ENCODE measurements around the gene PTGIS.

Gene PTGIS

DNA sequence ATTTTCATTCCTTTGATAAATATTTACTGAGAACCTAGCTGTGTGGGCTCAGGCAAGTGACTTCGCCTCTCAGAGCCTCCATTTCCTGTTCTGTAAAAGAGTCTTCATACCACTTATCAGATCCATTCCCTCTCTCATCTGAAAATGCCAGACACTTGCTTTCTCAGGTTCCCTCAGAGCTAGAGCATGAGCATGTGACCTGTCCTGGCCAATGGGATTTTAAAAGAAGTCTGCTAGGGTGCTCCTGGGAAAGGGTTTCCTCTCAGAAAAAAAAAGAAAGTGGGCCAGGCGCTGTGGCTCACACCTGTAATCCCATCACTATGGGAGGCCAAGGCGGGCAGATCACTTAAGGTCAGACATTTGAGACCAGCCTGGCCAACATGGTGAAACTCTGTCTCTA lies 90.7 kb downstream of the PTGIS start:
- in situ Hi-C loops (cut with HindIII; ENCODE audit: low sequenced_read_pairs) = loop anchor here (5.0 kb wide), 1 partner anchor 85 kb away; no protein-coding TSS in a partner anchor

DNA sequence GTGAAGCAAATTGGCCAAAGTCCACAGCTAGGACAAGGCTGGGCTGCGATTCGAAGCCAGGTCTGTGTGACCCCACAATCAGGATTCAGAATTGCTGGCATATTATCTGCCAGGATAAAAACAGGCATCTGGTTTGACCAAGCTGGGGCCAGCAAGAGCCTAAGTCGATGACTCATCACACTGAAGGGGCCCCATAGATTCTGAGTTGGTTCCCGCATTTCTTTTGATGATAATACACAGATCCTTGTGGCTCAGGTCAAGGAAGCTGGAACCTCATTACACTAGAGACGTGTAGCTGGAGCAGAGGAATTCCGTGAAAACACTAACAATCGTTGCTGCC lies 92.0 kb downstream of the PTGIS start:
- in situ Hi-C loops (cut with HindIII; ENCODE audit: low sequenced_read_pairs) = loop anchor here (5.0 kb wide), 1 partner anchor 84 kb away; no protein-coding TSS in a partner anchor

DNA sequence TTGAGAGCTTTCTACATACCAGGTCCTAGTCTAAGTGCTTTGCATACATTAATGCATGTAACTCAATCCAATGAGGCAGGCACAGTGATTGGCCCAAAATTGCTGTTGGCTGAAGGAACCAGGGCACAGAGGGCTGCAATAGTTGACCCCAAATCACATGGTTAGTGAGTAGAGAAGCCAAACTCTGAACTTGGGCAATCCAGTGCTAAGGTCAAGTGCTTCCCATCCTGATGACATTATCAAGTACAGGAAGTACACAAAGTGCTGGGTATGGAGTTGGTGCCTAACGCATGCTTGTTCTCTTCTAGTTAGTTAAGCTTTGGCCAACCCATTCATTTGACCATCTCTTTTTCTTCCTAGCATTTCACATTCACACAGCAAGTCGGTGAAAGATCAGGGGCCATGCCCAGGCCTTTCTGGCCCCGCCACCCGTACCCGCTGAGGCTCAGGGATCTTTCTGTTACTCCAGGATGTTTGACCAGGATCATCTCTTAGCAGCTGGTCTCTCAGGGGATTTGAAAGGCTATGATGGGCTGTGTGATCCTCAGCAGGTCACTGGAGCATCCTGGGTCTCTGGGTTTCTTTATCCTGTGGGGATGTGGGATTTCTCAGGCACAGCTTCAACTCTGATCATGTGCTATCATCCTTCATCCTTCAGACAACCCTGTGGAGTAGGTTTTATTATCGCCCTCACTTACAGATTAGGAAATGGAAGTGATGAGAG lies 92.5 kb downstream of the PTGIS start:
- in situ Hi-C loops (cut with HindIII; ENCODE audit: low sequenced_read_pairs) = loop anchor here (5.0 kb wide), 1 partner anchor 83 kb away; no protein-coding TSS in a partner anchor

DNA sequence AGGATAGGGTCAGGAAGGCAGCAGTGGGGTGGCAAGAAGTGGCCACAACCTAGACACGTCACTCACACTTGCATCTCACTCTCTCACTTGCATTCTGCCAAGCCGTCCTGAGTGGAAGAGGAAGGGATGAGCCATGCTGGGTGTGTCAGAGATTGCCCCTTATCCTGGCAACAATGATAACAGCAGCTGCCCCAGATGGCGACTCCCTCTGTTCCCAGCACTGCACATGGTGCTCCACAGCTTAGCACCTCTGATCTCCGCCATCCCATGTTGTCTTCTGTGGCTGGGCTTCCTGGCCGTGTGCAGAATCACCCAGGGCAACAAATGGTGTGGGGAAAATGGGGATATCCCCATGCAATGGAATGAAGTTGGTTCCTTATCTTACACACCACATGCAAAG lies 96.5 kb downstream of the PTGIS start:
- in situ Hi-C loops (cut with HindIII; ENCODE audit: low sequenced_read_pairs) = loop anchor here (5.0 kb wide), 1 partner anchor 39 kb away; no protein-coding TSS in a partner anchor

DNA sequence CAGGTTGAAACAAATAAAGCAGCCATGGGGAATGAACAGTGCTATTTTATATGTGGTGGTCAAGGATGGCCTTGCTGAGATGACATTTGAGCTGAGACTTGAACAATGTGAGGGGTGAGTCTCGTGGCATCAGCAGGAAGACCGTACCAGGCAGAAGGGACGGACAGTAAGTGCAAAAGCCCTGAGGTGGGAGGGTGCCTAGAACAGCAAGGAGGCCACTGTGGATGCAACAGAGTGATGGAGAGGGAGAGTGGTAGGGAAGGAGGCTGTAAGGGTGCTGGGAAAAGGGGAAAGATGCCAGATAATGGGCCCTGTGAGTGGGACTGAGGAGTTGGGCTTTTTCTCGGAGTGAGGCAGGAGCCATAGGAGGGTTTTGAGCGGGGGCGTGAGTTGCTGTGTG lies 97.0 kb downstream of the PTGIS start:
- in situ Hi-C loops (cut with HindIII; ENCODE audit: low sequenced_read_pairs) = loop anchor here (5.0 kb wide), 1 partner anchor 39 kb away; no protein-coding TSS in a partner anchor

DNA sequence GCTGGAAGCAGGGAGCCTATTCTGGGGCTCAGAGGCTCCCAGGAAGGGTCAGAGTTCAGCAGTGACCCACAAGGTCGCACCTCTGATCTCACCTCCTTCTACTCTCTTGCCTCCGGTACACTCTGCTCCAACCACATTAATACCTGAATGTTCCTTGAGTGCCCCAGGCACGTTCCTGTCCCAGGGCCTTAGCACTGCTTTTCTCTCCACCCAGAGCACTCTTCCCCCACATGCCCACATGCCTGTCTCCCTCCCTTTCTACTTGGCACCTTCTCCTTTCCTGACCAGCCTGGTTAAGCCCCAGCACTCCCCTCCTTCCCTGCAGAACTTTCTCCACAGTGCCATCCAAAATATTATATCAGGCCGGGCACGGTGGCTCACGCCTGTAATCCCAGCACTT lies 98.9 kb downstream of the PTGIS start:
- in situ Hi-C loops (cut with HindIII; ENCODE audit: low sequenced_read_pairs) = no loop called here

DNA sequence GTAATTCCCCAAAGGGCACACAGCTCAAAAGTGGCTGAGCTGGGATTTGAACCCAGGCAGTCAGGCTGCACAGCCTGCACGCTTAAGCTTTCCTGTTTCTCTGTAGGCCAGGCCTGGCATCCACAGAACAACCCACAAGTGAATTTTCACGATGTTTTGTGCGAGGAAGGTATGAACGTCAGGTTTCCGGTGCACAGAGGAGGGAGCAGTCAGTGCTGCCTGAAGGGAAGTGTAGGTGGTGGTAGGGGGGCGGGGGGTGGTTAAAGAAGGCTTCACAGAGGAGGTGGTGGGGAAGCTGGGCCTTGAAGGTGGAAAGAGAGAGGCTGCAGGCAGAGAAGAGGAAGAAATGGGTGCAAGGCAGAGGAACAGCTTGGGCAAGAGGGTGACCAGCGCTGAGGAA lies 99.5 kb downstream of the PTGIS start:
- in situ Hi-C loops (cut with HindIII; ENCODE audit: low sequenced_read_pairs) = no loop called here

DNA sequence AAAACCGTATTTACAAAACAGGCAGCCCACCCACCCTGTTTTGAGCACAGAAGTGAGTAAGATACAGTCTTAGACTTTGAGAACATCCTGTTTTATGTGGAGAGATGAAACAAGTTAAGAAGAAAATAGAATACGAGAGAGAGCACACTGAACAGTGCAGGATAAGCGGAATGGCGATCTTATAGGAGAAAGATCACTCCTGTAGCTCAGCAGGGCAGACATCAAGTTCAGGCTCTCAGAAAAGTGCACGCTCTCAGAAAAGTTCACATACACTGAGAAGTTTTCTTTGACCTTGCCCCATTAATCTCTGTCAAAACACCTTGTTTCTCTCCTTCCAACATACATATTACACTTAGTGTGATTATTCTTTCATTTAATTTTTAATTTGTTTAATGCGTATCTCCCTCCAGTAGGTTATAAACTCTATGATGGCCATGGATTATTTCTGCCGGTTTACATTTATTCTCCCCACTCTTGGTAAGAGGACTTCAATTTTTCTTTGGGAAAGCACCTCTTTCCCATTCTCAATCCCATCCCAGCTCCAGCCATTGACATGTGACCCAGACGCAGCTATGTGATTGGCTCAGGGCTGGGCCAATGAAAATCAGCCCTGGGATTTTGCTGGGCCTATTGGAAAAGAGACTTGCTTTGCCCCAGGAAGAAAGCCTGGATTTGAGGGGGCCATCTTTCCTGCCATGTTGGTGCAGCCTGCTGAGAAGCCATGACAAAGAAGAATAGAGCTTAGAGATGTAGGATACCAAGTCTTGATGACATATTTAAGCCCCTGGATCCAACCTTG lies 101.6 kb downstream of the PTGIS start:
- in situ Hi-C loops (cut with HindIII; ENCODE audit: low sequenced_read_pairs) = no loop called here

DNA sequence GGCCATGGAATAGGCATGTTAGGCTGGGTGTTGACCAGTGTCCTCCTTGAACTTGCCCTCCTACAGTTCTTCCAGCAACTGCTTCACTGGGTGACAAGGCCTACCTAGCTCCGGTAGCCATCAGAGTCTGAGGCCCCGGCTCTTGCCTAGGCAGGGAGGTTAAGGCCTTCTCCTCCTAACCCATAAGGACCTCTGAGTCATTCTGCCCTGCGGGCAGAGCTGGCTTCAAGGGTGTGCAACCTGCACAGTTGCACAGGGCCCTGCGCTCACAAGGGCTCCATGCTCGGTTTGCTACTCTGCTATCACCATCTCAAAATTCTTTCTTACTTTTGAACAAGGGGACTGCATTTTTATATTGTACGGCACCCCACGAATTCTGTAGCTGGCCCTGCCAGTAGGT lies 103.4 kb downstream of the PTGIS start:
- in situ Hi-C loops (cut with HindIII; ENCODE audit: low sequenced_read_pairs) = no loop called here

DNA sequence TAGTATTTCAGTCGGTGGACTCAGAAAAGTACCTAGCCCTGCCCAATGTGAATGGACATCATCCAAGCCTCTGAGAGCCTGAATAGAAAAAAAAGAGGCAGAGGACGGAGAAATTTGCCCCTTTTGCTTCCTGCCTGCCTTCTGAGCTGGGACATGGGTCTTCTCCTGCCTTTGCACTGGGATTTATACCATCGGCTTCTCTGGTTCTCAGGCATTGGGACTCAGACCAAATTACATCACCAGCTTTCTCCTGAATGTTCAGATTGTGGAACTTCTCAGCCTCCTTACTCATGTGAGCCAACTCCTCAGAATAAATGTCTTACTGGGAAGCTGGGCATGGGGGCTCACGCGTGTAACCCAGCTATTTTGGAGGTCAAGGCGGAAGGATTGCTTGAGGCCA lies 105.3 kb downstream of the PTGIS start:
- in situ Hi-C loops (cut with HindIII; ENCODE audit: low sequenced_read_pairs) = no loop called here

DNA sequence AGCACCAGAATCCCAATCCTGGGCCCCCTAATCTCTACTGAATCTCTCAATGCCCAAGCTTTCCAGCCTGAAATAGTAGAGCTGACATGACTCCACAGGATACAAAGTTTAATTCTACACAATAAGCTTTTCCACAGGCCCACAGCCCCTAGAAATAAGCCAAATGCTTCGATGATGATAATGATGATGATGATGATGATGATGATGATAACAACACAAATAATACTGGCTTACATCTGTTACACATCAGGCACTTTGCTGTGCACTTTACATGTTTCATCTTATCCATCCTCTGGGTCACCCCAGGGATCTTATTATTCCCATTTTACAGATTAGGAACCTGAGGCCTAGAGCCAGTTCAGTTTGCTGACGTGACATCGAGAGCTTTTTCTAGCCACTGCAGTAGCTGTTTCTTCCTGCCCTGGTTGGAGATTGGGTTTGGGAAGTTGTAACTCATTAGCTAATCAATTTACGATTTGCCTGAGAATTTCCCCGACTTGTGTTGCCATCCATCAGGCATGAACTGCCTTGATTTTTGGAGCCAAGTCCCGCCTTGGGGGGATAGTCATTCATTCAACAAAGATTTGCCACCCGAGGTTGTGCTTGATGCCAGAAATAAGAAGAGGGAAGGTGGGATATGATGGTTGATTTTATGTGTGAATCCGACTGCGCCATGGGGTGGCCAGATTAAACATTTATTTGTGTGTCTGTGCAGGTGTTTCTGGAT lies 105.9 kb downstream of the PTGIS start:
- in situ Hi-C loops (cut with HindIII; ENCODE audit: low sequenced_read_pairs) = no loop called here

DNA sequence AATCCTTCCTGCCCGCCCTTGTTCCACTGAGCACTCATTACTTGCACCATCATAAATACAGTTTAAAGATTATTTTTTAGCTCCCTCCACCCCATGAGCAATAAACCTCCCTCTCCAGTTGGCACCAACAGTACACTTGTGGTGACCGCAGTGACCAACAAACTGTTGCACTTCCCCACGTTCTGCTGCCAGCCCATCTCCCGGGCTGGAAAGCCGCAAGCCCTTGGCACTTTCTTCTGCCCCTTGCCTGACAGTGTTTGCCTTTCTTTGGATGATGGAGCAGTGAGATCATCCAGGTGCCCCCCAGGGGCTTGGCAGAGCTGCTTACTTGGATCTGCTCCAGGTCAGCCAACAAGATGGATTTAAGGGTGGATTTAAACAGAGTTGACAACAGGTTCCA lies 107.0 kb downstream of the PTGIS start:
- in situ Hi-C loops (cut with HindIII; ENCODE audit: low sequenced_read_pairs) = no loop called here

DNA sequence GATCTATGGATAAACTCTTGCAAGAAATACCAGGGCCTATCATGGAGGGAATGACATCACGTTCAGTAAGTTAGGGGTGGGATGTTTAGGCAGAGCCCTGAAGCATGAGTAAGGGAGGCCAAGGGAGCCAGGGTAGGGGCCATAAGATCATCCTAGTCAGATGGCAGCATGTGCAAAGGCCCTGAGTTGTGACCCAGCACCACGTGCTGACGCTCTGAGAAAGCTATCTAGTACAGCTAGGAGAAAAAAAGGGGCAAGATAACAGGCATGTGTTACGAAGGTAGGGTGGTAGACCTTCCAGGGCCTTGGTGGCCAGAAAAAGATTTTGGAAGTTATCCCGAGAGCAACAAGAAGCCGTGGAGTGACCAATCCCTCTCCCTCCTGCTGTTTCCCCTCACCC lies 107.8 kb downstream of the PTGIS start:
- in situ Hi-C loops (cut with HindIII; ENCODE audit: low sequenced_read_pairs) = no loop called here

DNA sequence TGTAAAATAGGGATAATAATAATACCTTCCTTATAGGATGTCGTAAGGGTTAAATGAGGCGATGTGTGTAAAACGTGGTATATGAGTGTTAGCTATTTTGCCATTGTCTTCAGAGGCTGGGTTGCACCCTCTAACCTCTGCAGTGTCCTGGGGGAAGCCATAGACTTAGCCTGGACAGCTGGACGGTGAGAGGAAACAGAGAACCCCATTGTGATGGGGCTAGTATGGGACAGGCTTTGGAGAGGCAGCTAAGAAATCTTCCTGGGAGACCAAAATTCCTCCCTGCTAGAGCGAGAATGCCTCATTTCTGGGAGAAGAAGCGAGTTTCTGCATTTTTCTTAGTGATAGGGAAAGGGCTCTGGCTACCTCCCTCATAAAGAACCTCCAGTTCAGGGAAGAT lies 108.3 kb downstream of the PTGIS start:
- in situ Hi-C loops (cut with HindIII; ENCODE audit: low sequenced_read_pairs) = no loop called here

DNA sequence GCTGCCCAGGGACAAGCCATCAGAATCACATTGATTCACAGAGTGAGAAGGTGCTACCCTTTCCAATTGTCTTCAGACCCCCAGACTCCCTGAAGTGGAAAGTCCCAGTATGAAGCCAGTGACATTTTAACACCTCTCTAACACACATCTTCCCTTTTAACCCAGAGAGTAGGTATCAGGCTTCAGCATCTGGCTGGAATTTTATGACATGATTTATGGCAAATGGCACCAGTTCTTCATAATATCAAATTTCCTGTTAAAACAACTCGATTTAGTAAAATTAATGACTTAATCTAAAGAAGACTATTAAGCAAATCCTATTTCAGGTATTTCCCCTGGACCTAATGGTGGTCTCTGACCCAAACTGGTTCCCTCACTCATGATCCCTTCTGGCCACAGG lies 110.5 kb downstream of the PTGIS start:
- in situ Hi-C loops (cut with HindIII; ENCODE audit: low sequenced_read_pairs) = no loop called here

DNA sequence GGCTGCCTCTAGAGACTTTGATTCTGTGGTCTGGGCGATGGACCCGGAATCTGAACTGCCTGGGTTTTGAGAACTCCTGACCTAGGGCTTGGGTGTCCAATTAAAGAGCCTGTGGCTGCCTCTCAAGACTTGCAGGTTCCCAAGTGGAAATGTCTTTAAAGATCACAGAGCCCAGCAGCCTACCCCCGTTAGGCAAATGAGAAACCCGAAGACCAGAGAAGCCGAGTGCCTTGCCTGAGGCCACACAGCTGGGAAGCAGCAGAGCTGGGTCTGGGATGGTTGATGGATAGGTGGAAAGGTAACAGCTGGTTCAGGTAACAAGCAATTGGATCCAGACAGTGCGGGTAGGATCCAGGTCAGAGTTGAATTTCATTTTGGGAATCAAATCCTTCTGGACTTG lies 111.3 kb downstream of the PTGIS start:
- in situ Hi-C loops (cut with HindIII; ENCODE audit: low sequenced_read_pairs) = no loop called here

DNA sequence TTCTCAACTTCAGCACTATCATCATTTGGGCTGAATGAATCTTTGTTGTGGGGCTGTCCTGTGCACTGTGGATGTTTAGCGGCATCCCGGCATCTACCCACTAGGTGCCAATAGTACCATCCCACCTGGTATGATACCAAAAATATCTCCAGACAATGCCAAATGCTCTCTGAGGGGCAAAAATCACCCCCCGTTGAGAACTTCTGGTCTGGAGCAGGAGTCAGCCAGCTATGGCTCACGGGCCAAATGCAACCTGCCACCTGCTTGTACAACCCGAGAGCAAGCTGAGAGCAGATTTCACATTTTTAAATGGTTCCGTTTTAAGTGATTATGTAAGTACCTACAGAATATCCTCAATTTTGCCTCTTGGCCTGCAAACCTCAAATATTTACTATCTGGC lies 112.2 kb downstream of the PTGIS start:
- in situ Hi-C loops (cut with HindIII; ENCODE audit: low sequenced_read_pairs) = no loop called here
